ENCODE results near the gene GALNT2. TPM values are rescaled to one million over a fixed set of nuclear protein-coding genes. Genes with fewer than 3 reads are reported as not detected.

The GALNT2 gene
- total and polyA plus RNA-seq, 2 of the 13 experiments (the other 11 are each of a cell fraction or from before 2014, with no cell fraction given): 39.3 to 39.6 TPM

GRCh38 chr1:230158415-230159291, 91.6 kb downstream of the GALNT2 start (continued):
- TF ChIP-seq ZSCAN5A (CRISPR knock-in tag; IDR thresholded peaks at IDR 0.05; ENCODE audit: borderline replicate concordance): peak; percentile 64; the same call in 1 of the 2 replicates
- TF ChIP-seq ZNF768 (CRISPR knock-in tag; IDR thresholded peaks at IDR 0.05): no peak
- no peak for TF ChIP-seq E2F5 (CRISPR knock-in tag; conservative IDR thresholded peaks at IDR 0.05)
- no peak for TF ChIP-seq REL (CRISPR knock-in tag; conservative IDR thresholded peaks at IDR 0.05)
- no peak for TF ChIP-seq SP2 (CRISPR knock-in tag; IDR thresholded peaks at IDR 0.05)
- TF ChIP-seq ZNF3 (CRISPR knock-in tag; IDR thresholded peaks at IDR 0.05): no peak
- peak; percentile 78 for TF ChIP-seq SMAD3 (CRISPR knock-in tag; IDR thresholded peaks at IDR 0.05)
- peak; percentile 41 for TF ChIP-seq SMC3 (IDR thresholded peaks at IDR 0.05; ENCODE audit: low read length)
- TF ChIP-seq ZNF749 (CRISPR knock-in tag; IDR thresholded peaks at IDR 0.05; ENCODE audit: borderline replicate concordance): no peak
- no peak for TF ChIP-seq XBP1 (CRISPR knock-in tag; IDR thresholded peaks at IDR 0.05)
- no peak for TF ChIP-seq RBAK (CRISPR knock-in tag; IDR thresholded peaks at IDR 0.05)
- no peak for TF ChIP-seq SAFB2 (CRISPR knock-in tag; IDR thresholded peaks at IDR 0.05; ENCODE audit: borderline replicate concordance, low read depth)
- peak; percentile 82; the same call in 1 of the 2 replicates for TF ChIP-seq THRA (CRISPR knock-in tag; IDR thresholded peaks at IDR 0.05; ENCODE audit: borderline replicate concordance)
- peak; percentile 86 for TF ChIP-seq GATAD2A (CRISPR knock-in tag; IDR thresholded peaks at IDR 0.05)
- TF ChIP-seq ZSCAN9 (CRISPR knock-in tag; IDR thresholded peaks at IDR 0.05; ENCODE audit: borderline replicate concordance): peak; percentile 41; the same call in 1 of the 2 replicates
- TF ChIP-seq MYNN (CRISPR knock-in tag; IDR thresholded peaks at IDR 0.05; ENCODE audit: low read depth): no peak
- no peak for TF ChIP-seq DBP (CRISPR knock-in tag; IDR thresholded peaks at IDR 0.05; ENCODE audit: not compliant biosample characterization)
- TF ChIP-seq ZNF839 (CRISPR knock-in tag; IDR thresholded peaks at IDR 0.05; ENCODE audit: borderline replicate concordance): no peak
- TF ChIP-seq ZNF329 (CRISPR knock-in tag; IDR thresholded peaks at IDR 0.05; ENCODE audit: low read depth): no peak
- TF ChIP-seq ZNF263 (CRISPR knock-in tag; IDR thresholded peaks at IDR 0.05): no peak
- no peak for TF ChIP-seq NFIB (CRISPR knock-in tag; IDR thresholded peaks at IDR 0.05; ENCODE audit: borderline replicate concordance)
- no peak for TF ChIP-seq DNMT3B (CRISPR knock-in tag; conservative IDR thresholded peaks at IDR 0.05)
- no peak for TF ChIP-seq PAWR (CRISPR knock-in tag; IDR thresholded peaks at IDR 0.05; ENCODE audit: borderline replicate concordance)
- peak; percentile 67 to 76 for TF ChIP-seq NR2F1 (CRISPR knock-in tag; IDR thresholded peaks at IDR 0.05)
- TF ChIP-seq ZBTB8A (CRISPR knock-in tag; IDR thresholded peaks at IDR 0.05; ENCODE audit: borderline replicate concordance, low read depth): no peak
- TF ChIP-seq ZNF761 (CRISPR knock-in tag; conservative IDR thresholded peaks at IDR 0.05): no peak
- no peak for TF ChIP-seq ZNF343 (CRISPR knock-in tag; IDR thresholded peaks at IDR 0.05)

All from HepG2 (cell line).